Measurements from ENCODE around the gene HPSE2.

The HPSE2 gene

GRCh38 chr10:98461500-98461842 lies 774.2 kb downstream of the HPSE2 start:
- no peak for DNase-seq (ENCODE audit: low read depth)

GRCh38 chr10:98460837-98461499 lies 774.7 kb downstream of the HPSE2 start:
- no peak for DNase-seq (ENCODE audit: low read depth)

GRCh38 chr10:98458809-98459784 lies 776.6 kb downstream of the HPSE2 start:
- no peak for DNase-seq (ENCODE audit: low read depth)

- DNase-seq (ENCODE audit: low read depth): no peak
Measured at GRCh38 chr10:98457721-98458120, 777.9 kb downstream of the HPSE2 start.

- no peak for DNase-seq (ENCODE audit: low read depth)
Measured at GRCh38 chr10:98456686-98457482, 778.8 kb downstream of the HPSE2 start.

GRCh38 chr10:98456043-98456570 lies 779.5 kb downstream of the HPSE2 start:
- no peak for DNase-seq (ENCODE audit: low read depth)

GRCh38 chr10:98453729-98454128 lies 781.9 kb downstream of the HPSE2 start:
- DNase-seq (ENCODE audit: low read depth): no peak

- no peak for DNase-seq (ENCODE audit: low read depth)
Measured at GRCh38 chr10:98450618-98451017, 785.0 kb downstream of the HPSE2 start.

- no peak for DNase-seq (ENCODE audit: low read depth)
Measured at GRCh38 chr10:98449287-98449686, 786.4 kb downstream of the HPSE2 start.

- peak; percentile 68 for DNase-seq (ENCODE audit: low read depth)
Measured at GRCh38 chr10:98446661-98447221, 788.9 kb downstream of the HPSE2 start, which contains the start of gene HPS1. Gene HPS1 (minus strand): TSS chr10:98446935. CDS start chr10:98443240, 3,695 bp downstream.

GRCh38 chr10:98446151-98446660 lies 789.4 kb downstream of the HPSE2 start:
- peak; percentile 6 for DNase-seq (ENCODE audit: low read depth)

GRCh38 chr10:98445200-98445812 lies 790.3 kb downstream of the HPSE2 start:
- DNase-seq (ENCODE audit: low read depth): no peak

- DNase-seq (ENCODE audit: low read depth): no peak
Measured at GRCh38 chr10:98444314-98445006, 791.2 kb downstream of the HPSE2 start.

- no peak for DNase-seq (ENCODE audit: low read depth)
Measured at GRCh38 chr10:98438715-98439114, 796.9 kb downstream of the HPSE2 start.

GRCh38 chr10:98436704-98437103 lies 798.9 kb downstream of the HPSE2 start:
- no peak for DNase-seq (ENCODE audit: low read depth)

- DNase-seq (ENCODE audit: low read depth): no peak
Measured at GRCh38 chr10:98435178-98435577, 800.5 kb downstream of the HPSE2 start.

GRCh38 chr10:98433881-98434732 lies 801.5 kb downstream of the HPSE2 start:
- no peak for DNase-seq (ENCODE audit: low read depth)

GRCh38 chr10:98433371-98433770 lies 802.3 kb downstream of the HPSE2 start:
- no peak for DNase-seq (ENCODE audit: low read depth)

- DNase-seq (ENCODE audit: low read depth): no peak
Measured at GRCh38 chr10:98432330-98432729, 803.3 kb downstream of the HPSE2 start.
